ENCODE data around the gene HOXC6.
A peak's percentile ranks its signal among the peaks of the same experiment; 100 is the strongest.

The HOXC6 gene

GRCh38 chr12:54029529-54030441, 1.5 kb downstream of the HOXC6 start:
- DNase-seq (ENCODE audit: low spot score), result no peak

DNA sequence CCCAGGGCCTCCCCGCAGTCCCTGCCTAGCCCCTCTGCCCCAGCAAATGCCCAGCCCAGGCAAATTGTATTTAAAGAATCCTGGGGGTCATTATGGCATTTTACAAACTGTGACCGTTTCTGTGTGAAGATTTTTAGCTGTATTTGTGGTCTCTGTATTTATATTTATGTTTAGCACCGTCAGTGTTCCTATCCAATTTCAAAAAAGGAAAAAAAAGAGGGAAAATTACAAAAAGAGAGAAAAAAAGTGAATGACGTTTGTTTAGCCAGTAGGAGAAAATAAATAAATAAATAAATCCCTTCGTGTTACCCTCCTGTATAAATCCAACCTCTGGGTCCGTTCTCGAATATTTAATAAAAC, 2.2 kb downstream of the HOXC6 start:
- DNase-seq (ENCODE audit: low spot score), result no peak

DNA sequence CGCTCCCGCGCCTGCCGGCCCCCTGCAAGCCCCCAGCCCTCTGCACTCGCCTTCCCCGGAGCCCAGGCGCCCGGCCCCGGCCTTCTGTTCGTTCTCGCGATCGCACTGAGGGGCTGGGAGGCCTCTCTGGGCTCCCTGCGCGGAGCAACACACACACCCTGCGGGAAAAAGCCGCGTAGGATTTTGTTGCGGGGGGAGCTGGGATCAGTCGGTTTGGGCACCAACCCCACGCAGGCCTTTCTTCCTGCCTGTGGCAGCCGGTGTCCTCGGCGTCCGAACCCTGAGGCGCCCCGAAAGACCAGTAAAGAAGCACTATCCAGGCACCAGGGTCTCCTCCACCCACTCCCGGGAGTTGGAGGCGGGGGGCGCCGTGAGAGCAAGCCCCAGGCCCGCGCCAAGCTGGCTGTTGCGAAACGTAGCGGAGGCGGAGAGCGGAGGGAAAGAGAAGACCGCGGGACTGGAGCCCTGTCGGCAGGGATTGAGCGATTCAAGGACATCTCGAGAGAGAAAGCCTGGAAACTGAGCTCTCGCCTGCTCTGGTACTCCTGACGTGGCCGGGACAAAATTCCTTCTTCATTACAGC, 2.7 kb downstream of the HOXC6 start:
- DNase-seq (ENCODE audit: low spot score), result no peak

GRCh38 chr12:54031480-54031879, 3.2 kb downstream of the HOXC6 start:
- no peak for DNase-seq (ENCODE audit: low spot score)

DNA sequence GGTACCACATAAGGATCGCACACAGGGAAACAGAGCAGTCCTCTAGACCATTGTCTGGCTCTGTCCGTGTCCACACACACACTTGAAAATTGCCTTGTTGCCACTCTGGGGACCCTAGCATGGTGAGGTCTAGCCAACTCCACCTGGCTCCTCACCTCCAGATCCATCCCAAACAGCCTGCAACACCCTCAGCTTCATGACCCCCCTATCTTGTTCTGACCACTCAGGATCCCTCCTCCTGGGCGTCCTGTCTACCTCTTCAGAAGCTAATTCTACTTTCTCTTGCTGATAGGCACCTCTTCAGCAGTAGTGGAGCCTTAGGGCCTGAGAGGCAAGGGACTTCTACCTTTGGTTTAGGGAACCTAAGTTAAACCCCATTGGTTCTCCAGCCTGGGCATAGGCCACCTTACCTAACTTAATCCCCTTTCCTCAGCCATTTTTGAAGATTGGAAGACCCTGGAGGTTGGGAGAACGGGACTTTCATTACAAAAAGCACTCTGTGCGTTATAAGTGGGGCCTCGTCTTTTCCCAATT, 3.9 kb downstream of the HOXC6 start:
- no peak for DNase-seq (ENCODE audit: low spot score)

DNA sequence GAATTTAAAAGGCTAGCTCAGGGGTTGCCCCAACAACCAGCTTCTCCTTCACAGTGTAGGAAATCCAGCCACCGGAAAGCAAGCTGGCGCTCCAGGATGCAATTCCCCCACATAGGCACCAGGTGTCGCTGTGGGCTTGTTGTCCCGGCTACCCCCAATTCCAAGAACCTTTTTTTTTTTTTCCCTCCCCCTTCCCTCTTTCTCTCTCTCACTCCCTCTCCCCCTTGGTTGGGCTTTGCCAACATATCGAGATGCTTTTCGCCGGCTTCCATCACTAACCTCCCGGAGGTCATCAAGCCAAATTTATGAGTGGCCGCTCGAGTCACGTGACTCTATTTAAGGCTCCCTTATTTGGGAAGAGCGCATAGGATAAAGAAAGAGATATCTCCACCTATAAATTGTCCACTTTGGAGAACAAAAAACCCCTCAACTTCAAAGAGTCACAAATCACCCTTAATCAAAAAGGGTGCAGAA, 4.4 kb downstream of the HOXC6 start, which contains the start of gene HOXC5:
Gene HOXC5 (plus strand): TSS at position 424 of the 474 bp plus-strand sequence. CDS start 73 bp downstream, outside the sequence.
- peak; percentile 62 for DNase-seq (ENCODE audit: low spot score)

- DNase-seq (ENCODE audit: low spot score), result no peak
Observed at GRCh38 chr12:54033106-54033979, 5.1 kb downstream of the HOXC6 start.

- DNase-seq (ENCODE audit: low spot score), result no peak
Observed at GRCh38 chr12:54033980-54034784, 5.9 kb downstream of the HOXC6 start.

- no peak for DNase-seq (ENCODE audit: low spot score)
Observed at GRCh38 chr12:54034785-54035310, 6.6 kb downstream of the HOXC6 start.

- no peak for DNase-seq (ENCODE audit: low spot score)
Observed at GRCh38 chr12:54035568-54036264, 7.5 kb downstream of the HOXC6 start.

DNA sequence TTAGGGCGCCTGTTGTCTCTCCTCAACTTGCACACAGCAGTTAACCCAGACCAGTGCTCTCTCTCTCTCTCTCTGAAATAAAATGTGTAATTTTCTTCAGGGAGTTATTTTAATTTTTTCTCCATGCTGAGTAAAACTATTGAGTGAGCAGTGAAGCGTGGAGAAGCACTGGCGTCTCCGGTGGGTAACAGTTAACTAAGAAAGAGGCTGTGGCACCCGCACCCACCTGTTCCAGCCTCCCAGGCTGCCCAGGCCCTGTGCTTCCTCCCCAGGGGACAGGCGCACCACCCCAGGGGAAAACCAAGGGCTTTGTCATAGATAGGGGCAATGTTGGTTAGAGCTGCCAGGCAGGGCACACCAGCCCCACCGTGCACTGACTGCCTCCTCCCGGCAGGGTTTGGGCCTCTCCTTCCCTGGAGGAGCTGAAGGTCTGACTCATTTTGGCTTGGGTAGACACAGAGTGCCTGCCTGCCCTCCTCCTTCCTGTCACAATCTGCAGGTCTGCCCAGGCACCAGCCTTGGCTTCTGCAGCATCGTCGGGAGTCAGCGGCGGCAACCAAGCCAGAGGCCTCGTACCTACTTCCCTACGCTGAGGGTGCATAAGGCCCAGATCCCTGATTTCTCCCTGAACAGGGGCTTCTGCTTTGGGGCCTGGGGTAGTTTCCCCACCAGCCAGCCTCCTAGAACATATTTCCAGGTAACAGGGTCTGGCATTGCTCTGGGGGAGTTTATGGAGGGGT, 8.6 kb downstream of the HOXC6 start:
- DNase-seq (ENCODE audit: low spot score), result no peak

DNA sequence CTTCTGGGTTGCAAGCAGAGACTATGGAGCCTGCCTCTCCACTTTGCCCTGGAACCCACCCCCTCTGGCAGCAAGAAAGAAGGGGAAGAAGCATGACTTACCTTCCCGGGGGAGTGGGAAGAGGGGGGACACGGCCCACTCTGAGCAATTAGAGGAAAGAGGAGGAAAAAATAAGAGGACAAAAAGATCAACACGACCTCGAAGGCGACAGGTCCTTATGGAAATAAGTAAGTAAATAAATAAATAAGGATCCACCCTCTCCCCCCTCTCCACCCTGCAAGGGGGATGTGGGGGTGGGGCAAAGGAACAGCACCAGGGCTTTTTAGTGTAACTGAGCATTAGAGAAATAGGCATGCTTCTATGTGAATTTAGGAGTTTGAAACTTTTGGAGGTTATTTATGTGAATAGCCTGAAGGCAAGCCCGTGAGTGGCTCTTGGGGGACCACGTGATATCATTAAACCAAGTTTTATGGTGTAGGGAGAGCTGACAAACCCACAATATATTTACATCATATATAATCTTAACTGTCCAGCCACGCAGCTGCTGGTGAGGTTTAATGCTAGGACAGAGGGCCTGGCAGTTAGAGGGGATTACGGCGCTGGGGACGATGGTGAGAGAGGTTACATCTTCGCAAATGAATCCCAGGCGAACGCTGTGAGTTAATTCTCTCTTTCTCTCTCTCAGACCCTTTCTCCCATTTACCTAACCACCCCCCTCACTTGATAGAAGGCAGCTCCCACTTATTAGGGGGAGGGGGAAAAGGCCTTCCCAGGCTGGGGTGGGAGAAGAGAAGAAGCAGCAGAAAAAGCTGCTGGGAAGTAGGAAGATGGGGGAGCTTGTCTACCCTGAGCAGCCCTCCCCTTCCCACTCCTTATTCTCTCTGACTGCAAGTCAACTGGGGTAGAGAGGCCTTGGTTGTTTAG, 9.4 kb downstream of the HOXC6 start:
- no peak for DNase-seq (ENCODE audit: low spot score)

DNA sequence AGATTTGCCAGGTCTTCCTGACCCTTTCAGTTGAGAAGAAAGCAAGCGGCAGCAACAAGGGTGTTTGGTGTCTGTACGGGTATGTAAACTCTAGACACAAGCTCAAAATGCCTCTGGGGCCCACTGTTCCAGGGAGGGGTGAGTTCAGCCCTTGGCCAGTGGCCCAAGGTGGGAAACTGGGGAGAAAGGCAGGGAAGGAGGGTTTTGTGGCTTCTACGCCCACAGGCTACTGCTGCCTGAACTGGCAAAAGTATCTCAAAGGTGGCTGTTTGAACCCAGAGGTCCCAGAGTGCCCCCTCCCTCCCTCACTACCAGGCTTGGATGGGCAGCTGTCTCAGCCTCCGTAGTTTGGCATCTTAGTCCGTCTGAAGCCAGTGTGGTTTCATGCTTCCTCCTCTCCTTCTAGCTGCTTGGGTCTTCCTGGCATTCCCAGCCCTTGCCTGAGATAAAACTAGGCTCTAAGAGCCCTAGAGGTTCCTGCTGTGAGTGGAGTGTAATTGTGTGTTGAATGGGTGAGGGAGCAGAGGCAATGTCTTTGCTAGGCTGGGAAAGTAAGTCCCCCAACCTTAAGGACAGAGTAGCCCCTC, 10.1 kb downstream of the HOXC6 start:
- DNase-seq (ENCODE audit: low spot score), result no peak

DNA sequence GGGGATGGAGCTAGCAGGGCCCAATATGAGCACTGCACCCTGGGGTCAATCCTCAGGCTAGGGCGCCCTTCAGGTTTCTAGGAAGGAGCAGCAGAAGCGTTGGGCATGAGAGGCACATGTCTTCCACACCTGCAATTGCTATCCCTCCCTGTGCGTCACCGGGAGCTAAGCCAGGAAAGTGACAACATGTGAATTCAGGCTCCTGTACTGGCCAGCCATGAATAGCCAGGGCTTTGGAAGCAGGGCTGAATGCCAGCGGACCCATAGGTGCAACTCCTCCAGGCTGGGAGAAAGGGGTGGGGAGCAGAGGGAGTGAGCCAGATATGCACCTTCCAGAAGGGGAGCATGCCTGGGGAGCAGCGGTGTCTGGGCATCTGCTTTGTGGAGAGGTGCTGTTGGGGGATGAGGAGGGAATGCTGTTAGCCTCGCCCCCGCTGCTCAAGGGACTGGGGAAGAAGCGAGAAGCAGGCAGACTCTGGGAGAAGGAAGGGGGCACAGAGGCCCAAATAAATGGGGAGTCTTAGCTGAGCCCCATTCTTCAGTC, 10.7 kb downstream of the HOXC6 start:
- DNase-seq (ENCODE audit: low spot score), result no peak

DNA sequence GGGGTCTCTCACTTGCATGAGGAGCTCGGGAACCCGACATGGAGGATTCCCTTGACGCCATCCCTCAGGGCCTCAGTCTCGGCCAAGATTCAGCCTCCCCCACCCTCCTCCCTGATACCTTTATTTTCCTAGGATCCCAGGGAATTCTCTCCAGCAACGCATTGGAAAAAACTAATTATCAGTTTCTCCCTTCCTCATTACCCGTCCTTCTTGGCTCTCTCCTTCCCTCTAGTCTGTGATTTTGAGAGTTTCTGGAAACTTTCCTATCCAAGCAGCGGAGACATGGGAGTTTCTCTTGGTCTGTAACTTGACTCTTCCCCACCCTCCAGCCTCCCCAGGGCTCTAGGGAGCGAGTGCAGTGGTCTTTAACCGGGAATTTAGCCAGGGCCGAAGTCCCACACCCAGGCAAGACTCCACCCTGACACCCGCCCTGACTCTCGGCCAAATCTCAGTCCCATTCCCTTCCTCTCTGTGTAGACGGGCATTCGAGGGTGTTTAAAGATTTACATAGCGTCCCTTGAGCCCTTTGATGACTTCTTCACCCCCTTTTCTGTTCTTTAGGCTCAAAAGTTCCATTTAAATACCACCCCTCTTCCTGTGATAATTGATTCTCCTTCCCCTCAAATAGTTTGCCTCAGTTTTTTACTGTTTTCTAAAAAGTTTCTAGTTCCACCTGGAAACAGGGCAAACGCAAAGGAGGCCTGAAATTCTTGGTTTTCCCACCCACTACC, 11.3 kb downstream of the HOXC6 start:
- DNase-seq (ENCODE audit: low spot score), result no peak

- DNase-seq (ENCODE audit: low spot score), result no peak
Observed at GRCh38 chr12:54040148-54040494, 11.9 kb downstream of the HOXC6 start.

DNA sequence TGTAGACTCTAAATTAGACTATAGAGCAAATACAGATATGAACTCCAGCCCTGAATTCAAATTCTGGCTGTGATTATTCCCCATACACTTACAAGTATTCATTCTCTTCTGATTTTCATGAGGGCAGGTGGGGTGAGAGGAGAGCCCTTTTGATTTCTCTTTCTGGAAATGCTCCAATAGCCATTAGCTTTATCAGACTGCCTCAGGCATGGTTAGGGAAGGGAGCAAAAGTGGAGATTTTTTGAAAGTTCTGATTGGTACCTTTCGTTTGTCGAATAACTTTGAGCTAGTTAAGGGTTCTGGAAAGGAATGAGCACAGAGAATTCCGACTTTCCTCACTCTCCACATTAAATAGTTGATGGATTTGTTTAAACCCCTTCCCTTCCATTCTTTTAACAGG, 12.4 kb downstream of the HOXC6 start:
- no peak for DNase-seq (ENCODE audit: low spot score)
